GM12801 (cell line): ENCODE data around the gene OR2B3.

Experiments used
- CTCF ChIP-seq: IDR thresholded peaks from one replicate; pipeline ENCODE4 v1.5.1; 2011; ENCODE audit warnings: control low read depth; ENCODE audit not compliant: insufficient read length; ENCODE audit errors: extremely low read depth

Gene OR2B3

GRCh38 chr6:29087213-29087612 lies at the start of gene OR2B3:
OR2B3 (minus strand) TSS chr6:29087313; CDS start chr6:29087248, 65 bp downstream.
- TF ChIP-seq CTCF: no peak

GRCh38 chr6:29131691-29132090 lies 44.6 kb upstream of the OR2B3 start:
- TF ChIP-seq CTCF: no peak

GRCh38 chr6:29130644-29131043 lies 43.5 kb upstream of the OR2B3 start:
- no peak for TF ChIP-seq CTCF

- no peak for TF ChIP-seq CTCF
Observed at GRCh38 chr6:29129326-29130012, 42.4 kb upstream of the OR2B3 start.

GRCh38 chr6:29112135-29112534 lies 25.0 kb upstream of the OR2B3 start:
- no peak for TF ChIP-seq CTCF

GRCh38 chr6:29107758-29108157 lies 20.6 kb upstream of the OR2B3 start, which contains the start of gene OR2J3:
OR2J3 (plus strand) TSS chr6:29108058; CDS start chr6:29111891, 3,833 bp downstream.
- TF ChIP-seq CTCF: no peak

- TF ChIP-seq CTCF: no peak
Observed at GRCh38 chr6:29099190-29099589, 12.1 kb upstream of the OR2B3 start, which contains the start of gene OR2J1. OR2J1 (plus strand) TSS chr6:29099490; CDS start chr6:29100943, 1,453 bp downstream.
